ENCODE measurements around the gene MAML2.
"Not testable (repeated sequence)": the region's sequence is repeated elsewhere in the genome, so short reads cannot be mapped to it uniquely, and the experiment has no call there.

The MAML2 gene

GRCh38 chr11:96185220-96185768, 157.7 kb downstream of the MAML2 start:
- no peak for DNase-seq (ENCODE audit: low spot score)

GRCh38 chr11:96180937-96181336, 162.1 kb downstream of the MAML2 start:
- DNase-seq (ENCODE audit: low spot score): not testable (repeated sequence)

GRCh38 chr11:96180341-96180740, 162.7 kb downstream of the MAML2 start:
- DNase-seq (ENCODE audit: low spot score): no peak

- DNase-seq (ENCODE audit: low spot score): no peak
Measured at GRCh38 chr11:96179905-96180304, 163.1 kb downstream of the MAML2 start.

GRCh38 chr11:96178887-96179279, 164.1 kb downstream of the MAML2 start:
- DNase-seq (ENCODE audit: low spot score): no peak

GRCh38 chr11:96178049-96178886, 164.7 kb downstream of the MAML2 start:
- DNase-seq (ENCODE audit: low spot score): no peak

GRCh38 chr11:96177146-96177545, 165.8 kb downstream of the MAML2 start:
- DNase-seq (ENCODE audit: low spot score): no peak

- no peak for DNase-seq (ENCODE audit: low spot score)
Measured at GRCh38 chr11:96173906-96174305, 169.1 kb downstream of the MAML2 start.

- DNase-seq (ENCODE audit: low spot score): no peak
Measured at GRCh38 chr11:96173422-96173821, 169.6 kb downstream of the MAML2 start.

- no peak for DNase-seq (ENCODE audit: low spot score)
Measured at GRCh38 chr11:96172604-96173003, 170.4 kb downstream of the MAML2 start.

- no peak for DNase-seq (ENCODE audit: low spot score)
Measured at GRCh38 chr11:96169250-96169649, 173.7 kb downstream of the MAML2 start.

- DNase-seq (ENCODE audit: low spot score): peak; percentile 73
Measured at GRCh38 chr11:96168623-96169022, 174.4 kb downstream of the MAML2 start.

- DNase-seq (ENCODE audit: low spot score): no peak
Measured at GRCh38 chr11:96167787-96168186, 175.2 kb downstream of the MAML2 start.

GRCh38 chr11:96167203-96167758, 175.7 kb downstream of the MAML2 start:
- no peak for DNase-seq (ENCODE audit: low spot score)

GRCh38 chr11:96162816-96163499, 180.0 kb downstream of the MAML2 start:
- DNase-seq (ENCODE audit: low spot score): no peak

- DNase-seq (ENCODE audit: low spot score): no peak
Measured at GRCh38 chr11:96161307-96162089, 181.5 kb downstream of the MAML2 start.

- no peak for DNase-seq (ENCODE audit: low spot score)
Measured at GRCh38 chr11:96160732-96161306, 182.2 kb downstream of the MAML2 start.

GRCh38 chr11:96159968-96160367, 183.0 kb downstream of the MAML2 start:
- DNase-seq (ENCODE audit: low spot score): no peak

GRCh38 chr11:96158126-96158525, 184.9 kb downstream of the MAML2 start:
- DNase-seq (ENCODE audit: low spot score): no peak

GRCh38 chr11:96157517-96157873, 185.5 kb downstream of the MAML2 start:
- DNase-seq (ENCODE audit: low spot score): no peak

- DNase-seq (ENCODE audit: low spot score): no peak
Measured at GRCh38 chr11:96156379-96156722, 186.6 kb downstream of the MAML2 start.
